HG03442 (cell line): ENCODE measurements around the gene BACH2.
"Not testable (repeated sequence)": the region's sequence is repeated elsewhere in the genome, so short reads cannot be mapped to it uniquely, and the experiment has no call there.

Experiments used
- ATAC-seq: cut with Tn5 transposase; IDR thresholded peaks from one replicate; pipeline ENCODE4 v1.9.1; 2021; ENCODE audit warnings: mild to moderate bottlenecking, moderate library complexity; ENCODE audit not compliant: unreplicated experiment

The BACH2 gene

DNA sequence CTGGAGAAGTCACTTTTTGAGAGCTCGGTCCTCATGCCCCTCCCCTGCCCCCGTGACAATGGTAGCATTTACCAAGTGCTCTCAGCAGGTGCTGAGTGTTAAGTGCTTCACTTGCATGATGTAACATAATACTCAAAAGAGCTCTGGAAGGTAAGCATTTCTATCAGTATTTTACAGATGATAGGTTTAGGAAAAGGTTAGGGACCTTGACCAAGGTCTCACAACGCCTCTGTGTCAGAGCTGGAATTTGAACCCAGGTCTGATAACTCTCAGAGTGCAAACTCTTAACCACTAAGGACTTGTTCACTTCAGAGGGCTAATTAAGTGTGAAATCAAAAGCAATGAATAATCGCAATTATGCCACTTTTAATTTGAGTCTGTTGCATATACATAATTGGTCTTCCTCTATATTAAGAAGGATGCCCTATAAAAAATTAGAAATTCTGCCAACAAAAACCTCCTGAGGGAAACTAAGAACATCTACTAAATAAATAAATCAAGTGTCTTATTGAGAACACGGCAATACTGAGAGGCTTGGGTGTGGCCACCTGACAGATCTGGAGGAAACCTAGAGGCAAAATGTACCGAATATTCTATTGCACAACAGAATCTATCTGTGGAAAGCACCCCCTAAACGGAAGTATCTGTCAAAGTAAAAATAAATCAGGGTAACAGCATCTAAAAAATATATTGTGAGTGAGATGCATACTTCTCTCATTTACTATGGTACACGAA lies 109.8 kb downstream of the BACH2 start:
- ATAC-seq = no peak

DNA sequence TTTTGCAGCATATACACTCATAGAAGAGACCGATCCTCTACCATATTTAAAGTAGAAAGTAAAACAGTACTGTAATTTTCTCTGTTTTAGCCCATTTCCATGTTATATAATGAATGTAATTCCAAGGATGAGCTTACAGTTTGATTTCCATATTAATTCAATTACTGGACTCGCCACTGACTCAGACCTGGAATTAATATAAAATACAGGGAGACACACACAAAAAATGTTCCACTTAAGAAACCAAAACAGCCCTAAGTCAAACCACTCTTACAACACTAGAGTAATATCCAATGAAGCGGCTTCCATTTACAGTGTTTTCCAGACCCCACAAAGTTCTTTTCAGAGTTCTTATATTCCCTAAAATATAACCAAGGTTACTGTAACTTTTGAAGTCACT lies 110.6 kb downstream of the BACH2 start:
- no peak for ATAC-seq

DNA sequence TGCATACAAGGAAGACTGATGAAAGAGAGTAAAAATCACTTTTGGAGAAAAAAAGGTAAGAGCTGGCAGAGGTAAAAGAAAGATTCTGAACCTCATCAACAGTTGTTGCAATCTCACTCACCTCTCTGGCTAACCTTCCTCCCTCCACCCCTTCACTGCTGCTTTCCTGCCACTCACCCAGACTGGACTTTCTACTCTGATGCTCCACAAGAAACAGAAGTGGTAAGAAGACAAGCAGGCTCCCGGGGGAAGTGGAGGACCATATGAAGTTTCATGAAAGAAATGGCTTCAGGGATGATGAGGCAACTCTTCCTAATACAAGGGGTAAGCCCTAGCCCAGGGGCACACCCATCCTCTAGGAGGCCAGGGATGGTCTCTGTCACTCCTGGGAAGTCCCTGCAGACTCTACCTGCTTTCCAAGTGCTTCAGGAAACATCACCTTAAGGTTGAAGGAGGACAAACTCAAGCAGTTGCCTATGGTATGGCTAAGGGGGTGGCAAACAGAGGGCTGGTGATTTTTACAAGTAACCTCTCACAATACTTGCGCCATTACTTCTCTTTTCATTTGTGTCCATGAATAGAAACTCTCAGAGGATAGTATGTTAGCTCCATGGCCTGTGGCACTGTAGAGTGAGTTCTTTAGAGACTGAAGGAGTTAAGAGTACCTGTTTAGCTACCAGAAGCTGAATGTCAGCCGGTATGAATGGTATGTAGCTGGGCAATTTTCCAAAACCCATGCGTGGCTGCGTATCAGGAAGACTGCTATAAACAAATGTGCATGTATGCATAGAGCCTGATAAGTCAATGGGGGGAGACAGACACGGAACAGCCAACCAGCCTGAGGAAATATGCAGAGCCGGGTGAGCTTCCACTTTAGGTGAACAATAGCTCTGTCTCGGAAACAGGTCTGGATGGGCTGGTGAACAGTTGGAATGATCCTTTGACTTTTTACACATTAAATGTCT lies 112.0 kb downstream of the BACH2 start:
- ATAC-seq = no peak

DNA sequence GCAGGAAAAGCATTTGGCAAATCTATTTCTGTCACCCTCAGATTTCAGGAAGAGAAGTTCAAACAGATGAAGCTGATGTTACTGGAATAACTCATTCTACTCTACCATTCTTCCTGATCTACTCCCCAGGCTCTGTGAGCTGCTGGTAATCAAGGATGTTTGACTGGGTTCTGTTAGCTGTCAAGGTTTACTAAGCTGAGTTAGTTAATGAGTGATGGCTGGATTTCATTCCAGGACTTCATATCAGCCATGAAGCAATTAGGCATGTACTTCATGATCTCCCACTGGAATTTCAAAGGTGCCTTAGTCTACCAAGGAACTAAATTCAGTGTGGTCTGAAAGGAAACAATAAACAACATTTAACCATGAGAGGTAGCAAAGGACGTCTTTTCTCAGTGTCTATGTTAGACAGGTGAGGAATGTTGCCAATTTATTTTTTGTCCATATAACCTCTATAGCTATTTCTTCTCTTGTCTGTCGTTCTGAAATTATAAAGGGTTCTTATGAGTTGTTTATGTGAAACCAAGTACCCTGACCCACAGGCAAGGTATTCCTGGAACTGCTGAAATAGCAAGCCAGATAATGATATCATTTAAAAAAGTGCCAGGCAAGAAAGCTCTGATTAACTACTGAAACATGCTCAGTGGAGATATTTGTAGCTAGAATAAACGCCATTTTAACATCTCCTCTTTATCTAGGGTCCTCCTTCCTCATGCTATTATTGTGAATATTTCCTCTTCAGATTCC lies 112.9 kb downstream of the BACH2 start:
- ATAC-seq = no peak

DNA sequence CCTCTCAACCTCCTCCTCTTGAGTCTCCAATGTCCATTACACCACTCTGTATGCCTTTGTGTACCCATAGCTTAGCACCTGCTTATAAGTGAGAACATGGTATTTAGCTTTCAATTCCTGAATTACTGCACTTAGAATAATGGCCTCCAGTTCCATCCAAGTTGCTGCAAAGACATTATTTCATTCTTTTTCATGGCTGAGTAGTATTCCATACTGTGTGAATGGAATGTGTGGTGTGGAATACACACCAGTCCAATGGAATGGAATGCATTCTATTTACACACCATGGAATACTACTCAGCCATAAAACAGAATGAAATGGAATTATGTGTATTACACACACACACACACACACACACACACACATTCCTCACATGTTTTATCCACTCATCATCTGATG lies 116.1 kb downstream of the BACH2 start:
- no peak for ATAC-seq

DNA sequence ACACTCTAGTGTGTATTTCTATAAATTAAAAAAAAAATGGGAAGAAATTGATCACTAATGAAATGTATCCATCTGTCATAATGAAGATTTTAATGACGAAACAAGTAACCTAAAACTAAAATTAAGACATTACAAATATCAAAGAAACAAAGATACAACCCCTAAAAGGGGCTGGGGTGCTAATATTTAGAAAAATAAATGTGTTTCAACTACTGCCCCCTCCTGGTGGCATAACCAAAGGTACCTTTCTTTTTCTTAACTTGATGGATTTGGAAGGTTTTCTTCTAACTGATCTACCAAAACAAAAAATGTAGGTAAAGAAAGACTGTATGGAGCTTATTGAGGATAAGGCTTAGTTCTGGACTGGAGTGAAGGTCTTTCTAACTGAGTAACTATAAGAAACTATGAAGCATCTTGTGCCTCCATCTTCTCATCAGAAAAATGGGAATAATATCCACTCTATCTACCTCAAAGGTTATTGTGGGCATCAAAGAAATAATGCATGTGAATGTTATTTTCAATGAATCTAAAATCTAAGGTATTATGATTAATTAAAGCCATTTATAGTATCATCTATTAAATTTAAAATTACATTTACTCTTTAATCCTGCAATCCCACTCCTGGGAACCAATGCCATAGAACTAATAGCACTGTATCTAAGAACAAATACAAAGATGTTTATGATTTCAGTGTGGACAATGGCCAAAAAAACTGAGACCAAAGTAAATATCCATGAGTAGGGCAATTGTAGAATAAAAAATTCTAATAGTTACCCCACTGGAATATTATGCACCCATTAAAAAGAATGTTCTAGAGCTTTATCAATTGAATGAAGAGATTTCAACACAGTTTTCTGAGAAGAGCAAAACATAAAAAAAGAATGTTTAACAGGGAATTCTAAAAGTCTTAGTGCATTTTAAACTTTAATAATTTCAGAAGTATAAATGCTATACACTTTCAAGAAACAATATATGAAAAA lies 117.2 kb downstream of the BACH2 start:
- no peak for ATAC-seq

DNA sequence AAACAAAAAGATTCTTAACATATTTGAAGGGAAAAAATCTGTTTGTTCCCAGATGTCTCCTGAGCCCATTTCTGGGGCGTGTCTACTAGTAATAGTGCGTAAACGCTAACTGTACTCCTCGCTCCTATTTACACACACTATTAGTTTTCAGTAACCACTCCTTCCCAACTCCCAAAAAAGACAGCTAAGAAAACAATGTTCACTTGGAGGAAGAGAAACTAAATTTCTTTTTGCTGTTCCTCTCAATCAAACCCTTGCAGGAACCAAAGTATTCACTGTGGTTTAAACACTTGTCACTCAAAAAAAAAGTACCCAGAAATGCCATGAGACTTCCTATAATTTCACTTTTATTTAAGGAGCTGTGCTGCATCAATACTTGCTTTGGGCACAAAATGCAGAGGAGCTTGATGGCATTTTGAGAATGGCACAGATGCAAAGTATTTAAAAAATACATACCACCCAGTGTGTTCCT lies 118.2 kb downstream of the BACH2 start:
- no peak for ATAC-seq

DNA sequence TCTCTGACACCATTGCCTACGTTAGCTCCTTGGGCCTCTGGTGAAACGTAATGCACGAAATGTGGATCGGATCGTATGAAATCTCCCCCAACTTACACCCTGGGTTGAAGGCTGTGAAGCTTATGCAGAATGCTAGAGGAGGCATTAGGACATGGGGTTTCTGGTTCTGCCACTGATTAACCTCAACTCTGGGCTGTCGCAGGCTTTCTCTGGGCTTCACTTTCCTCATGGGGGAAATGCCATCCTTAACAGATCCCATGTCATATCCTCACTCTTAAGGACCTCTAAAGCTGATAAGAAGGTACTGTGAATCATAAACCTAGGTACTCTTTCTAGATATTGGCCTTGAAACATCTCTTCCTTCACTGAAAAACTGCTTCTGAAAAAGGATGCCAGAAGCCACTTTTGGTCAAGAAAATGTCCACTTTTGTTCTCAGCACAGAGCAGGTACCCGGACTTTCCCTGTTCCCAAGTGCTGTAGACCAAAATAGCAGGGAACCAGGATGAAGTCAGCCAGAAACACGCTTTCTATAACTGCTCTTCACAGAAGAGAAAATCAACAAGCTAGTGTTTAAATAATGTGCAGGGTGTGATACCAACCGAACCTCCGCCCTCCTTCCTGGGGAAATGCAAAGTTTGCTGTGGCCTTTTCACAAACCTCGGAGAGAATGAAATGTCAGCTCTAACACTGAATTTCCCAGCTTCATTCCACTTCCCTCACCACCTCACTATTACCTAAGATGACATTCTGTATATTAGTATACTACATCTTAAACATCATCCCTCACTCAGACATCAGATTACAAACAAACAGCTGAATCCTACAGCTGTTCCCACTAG lies 118.9 kb downstream of the BACH2 start:
- no peak for ATAC-seq

DNA sequence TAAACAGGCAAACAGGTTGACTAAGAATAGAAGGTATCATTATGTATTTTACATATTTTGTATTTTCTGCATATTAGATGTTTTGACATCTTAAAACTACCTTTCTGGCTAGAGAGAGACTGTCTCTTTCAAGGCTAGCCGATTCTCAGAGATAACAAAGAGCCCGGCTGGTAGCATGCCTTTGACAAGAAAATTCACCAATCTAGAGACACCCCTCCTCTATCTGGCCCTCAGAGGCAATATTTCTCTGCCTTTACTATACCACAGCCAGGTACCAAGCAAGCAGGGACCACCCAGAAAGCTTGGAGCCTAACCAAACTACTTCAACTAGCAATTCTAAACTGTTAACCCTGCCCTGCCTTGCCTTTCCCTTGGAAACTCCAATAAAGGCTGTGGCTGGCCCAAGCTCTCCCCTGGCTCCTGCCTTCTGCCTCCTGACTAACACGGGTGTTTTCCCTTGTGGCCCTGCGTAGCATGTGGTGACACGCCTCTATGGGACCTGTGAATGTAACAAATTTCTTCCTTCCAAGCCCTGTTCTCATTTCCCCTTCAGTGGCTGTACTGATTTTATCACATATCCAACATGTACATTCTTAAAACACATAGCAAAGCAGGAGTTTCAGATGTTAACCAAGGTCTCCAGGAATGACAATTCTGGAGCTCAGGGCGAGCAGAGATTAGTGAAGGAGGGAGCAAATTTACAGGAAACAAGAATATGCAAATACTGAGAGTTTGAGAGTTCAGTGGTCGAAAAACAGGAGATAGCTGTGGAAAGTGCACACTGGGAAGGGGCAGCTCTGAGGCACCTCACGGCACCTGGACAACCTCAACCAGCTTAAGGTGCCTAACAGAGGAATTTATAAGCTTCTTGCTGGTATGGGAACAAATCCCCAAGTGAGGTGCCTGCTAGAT lies 120.8 kb downstream of the BACH2 start:
- peak; percentile 86 for ATAC-seq

DNA sequence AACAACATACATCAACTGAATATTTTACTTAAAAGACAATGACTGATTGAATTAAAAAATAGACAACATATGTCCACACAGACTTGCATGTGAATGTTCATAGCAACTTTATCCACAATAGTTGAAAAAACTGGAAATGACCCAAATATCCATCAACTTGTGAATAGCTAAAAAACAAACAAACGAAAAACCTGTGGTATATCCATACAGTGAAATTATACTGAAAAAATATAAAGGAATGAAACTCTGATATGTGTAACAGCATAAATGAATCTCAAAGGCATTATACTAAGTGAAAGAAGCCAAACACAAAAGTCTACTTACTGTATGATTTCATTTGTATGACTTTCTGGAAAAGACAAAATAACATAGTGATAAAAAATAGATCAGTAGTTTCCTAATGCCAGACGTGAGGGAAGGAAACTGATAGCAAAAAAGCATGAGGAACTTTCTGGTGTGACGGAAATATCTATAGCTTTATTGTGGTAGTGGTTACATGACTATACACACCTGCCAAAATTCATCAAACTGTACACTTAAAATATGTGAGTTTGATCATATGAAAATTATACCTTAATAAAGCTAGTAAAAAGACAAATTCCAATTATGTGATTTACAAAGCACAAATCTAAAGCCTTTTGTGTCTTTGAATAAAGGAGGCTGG lies 123.2 kb downstream of the BACH2 start:
- no peak for ATAC-seq

DNA sequence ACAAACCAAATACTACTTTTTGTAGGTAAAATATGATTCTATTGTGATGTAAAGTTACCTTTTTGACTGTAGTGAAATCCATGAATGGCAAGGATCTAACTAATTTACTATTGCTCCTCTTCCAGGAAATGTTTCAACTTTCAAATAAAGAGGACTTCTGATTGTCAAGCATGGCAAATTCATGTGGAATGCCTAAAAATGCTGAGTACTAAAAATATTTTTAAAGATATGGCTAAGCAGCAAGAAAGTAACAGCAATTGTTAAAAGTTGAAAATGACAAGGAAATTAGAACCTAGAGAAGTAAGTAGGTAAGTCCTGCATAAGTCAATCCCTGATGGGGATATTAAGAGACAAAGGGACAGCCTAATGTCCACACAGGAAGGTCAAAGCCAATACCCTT lies 126.0 kb downstream of the BACH2 start:
- no peak for ATAC-seq

DNA sequence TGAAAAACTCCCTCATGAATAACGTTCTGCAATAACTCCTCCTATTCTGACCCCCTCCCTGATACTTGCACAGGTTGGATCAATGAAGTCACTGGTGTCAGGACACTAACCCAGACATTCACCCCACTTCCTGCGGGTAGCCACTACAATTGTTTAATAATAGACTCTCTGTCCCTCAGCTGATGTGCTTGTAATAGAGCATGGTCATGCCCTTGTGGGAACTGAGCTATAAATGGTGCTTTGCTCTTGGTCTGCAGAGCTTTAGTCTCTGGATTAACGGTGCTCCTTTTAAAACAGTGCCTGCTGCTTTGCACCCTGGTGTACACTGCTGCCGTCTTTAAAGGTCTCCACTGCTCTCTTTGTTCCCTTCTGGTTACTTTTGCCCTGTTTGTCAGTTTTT lies 127.3 kb downstream of the BACH2 start:
- ATAC-seq = no peak

DNA sequence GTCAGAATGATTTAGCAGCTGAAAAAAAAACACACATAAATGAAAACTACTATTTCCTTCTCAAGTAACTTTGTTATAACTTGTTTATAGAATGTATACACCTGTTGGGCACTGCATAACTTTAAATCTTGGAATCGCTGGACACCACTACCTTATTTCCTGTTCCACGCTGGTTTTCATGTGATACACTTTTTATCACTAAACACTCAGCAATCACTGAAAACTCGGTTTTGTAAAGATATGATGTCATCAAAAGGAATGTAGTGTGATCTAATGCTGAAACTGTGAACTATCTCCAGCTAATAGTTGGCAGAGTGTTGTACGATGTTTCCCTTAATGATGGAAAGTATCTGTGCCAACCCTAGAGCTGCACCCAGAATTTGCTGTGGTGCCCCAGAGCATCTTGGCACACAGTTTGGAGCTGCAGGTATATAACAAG lies 127.9 kb downstream of the BACH2 start:
- no peak for ATAC-seq

DNA sequence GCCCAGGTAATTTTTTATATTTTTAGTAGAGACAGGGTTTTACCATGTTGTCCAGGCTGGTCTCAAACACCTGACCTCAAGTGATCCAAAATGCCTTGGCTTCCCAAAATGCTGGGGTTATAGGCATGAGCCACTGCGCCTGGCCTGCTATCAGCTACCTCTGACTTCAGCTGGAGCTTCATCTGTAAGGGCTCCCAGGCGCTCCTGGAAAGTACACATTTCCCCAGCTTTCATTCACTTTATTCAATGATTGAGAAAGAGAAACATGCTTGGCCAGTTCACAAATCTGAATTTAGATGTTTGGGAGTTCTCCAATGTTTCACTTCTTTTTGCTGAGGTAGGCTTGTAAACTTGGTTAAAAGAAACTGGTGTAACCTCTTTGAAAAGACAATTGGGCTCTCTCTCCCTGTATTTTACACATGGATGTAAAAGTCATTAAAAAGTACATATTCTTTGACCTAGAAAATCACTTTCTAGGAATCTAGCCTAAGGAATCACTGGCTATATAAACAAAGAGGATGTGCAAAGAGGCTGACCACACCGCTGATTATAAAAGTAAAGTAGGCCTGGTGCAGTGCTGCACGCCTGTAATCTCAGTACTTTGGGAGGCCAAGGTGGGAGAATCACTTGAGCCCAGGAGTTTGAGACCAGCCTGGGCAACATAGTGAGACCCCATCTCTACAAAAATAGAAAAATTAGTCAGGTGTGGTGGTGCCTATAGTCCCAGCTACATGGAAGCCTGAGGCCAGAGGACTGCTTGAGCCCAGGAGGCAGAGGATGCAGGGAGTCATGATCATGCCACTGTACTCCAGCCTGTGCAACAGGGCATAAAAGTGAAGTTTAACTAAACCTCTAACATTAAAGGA lies 128.9 kb downstream of the BACH2 start:
- ATAC-seq = no peak

DNA sequence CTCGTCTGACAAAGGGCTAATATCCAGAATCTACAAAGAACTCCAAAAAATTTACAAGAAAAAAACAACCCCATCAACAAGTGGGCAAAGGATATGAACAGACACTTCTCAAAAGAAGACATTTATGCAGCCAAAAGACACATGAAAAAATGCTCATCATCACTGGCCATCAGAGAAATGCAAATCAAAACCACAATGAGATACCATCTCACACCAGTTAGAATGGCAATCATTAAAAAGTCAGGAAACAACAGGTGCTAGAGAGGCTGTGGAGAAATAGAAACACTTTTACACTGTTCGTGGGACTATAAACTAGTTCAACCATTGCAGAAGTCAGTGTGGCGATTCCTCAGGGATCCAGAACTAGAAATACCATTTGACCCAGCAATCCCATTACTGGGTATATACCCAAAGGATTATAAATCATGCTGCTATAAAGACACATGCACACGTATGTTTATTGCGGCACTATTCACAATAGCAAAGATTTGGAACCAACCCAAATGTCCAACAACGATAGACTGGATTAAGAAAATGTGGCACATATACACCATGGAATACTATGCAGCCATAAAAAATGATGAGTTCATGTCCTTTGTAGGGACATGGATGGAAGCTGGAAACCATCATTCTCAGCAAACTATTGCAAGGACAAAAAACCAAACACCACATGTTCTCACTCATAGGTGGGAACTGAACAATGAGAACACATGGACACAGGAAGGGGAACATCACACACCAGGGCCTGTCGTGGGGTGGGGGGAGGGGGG lies 130.3 kb downstream of the BACH2 start:
- ATAC-seq = not testable (repeated sequence)
